ENCODE measurements around the gene TES. TPM values are rescaled to one million over a fixed set of nuclear protein-coding genes. Genes with fewer than 3 reads are reported as not detected.

TES gene
- total RNA-seq, 1 donor from 2014 or later: 82.8 TPM

DNA sequence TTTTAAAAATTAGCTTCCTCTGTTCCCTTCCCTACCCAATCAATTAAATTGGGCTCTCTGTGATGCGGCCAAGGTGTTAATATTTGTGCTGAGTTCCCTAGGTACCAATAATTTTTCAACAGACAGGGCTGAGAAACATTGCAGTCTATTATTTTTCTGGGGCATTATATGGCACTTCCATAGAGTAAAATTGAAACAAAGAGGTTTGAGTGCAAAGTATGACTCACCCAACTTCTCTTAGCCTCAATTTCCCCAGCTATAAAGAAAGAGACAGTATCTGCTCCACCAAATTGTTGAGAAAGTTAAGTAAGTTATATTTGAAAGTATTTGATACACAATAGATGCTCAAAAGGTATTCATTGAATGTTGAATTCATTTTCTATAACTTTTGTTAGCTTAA lies 74.9 kb downstream of the TES start:
- TF ChIP-seq, protein P1, sequence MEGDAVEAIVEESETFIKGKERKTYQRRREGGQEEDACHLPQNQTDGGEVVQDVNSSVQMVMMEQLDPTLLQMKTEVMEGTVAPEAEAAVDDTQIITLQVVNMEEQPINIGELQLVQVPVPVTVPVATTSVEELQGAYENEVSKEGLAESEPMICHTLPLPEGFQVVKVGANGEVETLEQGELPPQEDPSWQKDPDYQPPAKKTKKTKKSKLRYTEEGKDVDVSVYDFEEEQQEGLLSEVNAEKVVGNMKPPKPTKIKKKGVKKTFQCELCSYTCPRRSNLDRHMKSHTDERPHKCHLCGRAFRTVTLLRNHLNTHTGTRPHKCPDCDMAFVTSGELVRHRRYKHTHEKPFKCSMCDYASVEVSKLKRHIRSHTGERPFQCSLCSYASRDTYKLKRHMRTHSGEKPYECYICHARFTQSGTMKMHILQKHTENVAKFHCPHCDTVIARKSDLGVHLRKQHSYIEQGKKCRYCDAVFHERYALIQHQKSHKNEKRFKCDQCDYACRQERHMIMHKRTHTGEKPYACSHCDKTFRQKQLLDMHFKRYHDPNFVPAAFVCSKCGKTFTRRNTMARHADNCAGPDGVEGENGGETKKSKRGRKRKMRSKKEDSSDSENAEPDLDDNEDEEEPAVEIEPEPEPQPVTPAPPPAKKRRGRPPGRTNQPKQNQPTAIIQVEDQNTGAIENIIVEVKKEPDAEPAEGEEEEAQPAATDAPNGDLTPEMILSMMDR (IDR thresholded peaks at IDR 0.05): no peak
- POLR2A ChIA-PET: no interaction called here
- no peaks in the 10 kb centered on the region for H3K4me1 Mint-ChIP-seq
- intact Hi-C loops (cut with micrococcal nuclease): no loop called here
- no peaks in the 10 kb centered on the region for H3K36me3 Mint-ChIP-seq (ENCODE audit: low read depth)
- no peak overlapping the region for H3K4me3 Mint-ChIP-seq
- peaks cover 2% of the 10 kb centered on the region for H3K27me3 Mint-ChIP-seq
- H3K9me3 Mint-ChIP-seq: no peaks in the 10 kb centered on the region
- H3K27ac Mint-ChIP-seq: no peak overlapping the region
- DNase-seq: no peak
- no peak for ATAC-seq (ENCODE audit: low read depth)
- CTCF ChIA-PET: no interaction called here

- no peaks in the 10 kb centered on the region for H3K4me1 Mint-ChIP-seq
- TF ChIP-seq, protein P1 (IDR thresholded peaks at IDR 0.05): no peak
- intact Hi-C loops (cut with micrococcal nuclease): loop anchor here (1.0 kb wide), 1 partner anchor 11 kb away; no protein-coding TSS in a partner anchor
These were observed 80.4 kb downstream of the TES start for GRCh38 chr7:116290740-116291139.

GRCh38 chr7:116291937-116292336 lies 81.6 kb downstream of the TES start:
- intact Hi-C loops (cut with micrococcal nuclease): loop anchor here (1.0 kb wide), 1 partner anchor 9 kb away; no protein-coding TSS in a partner anchor
- peaks cover 7% of the 10 kb centered on the region for H3K9me3 Mint-ChIP-seq
- POLR2A ChIA-PET: no interaction called here
- H3K27me3 Mint-ChIP-seq: peaks cover 4% of the 10 kb centered on the region
- TF ChIP-seq, protein P1 (IDR thresholded peaks at IDR 0.05): no peak
- CTCF ChIA-PET: no interaction called here
- DNase-seq (no peak), ATAC-seq (ENCODE audit: low read depth) (no peak)
- H3K36me3 Mint-ChIP-seq (ENCODE audit: low read depth): no peaks in the 10 kb centered on the region
- no peak overlapping the region for H3K4me3 Mint-ChIP-seq
- H3K27ac Mint-ChIP-seq: no peak overlapping the region
- H3K4me1 Mint-ChIP-seq: no peaks in the 10 kb centered on the region

More at GRCh38 chr7:116290740-116291139, 80.4 kb downstream of the TES start:
- no peak for ATAC-seq (ENCODE audit: low read depth)
- POLR2A ChIA-PET: no interaction called here
- DNase-seq: no peak
- Mint-ChIP-seq H3K27ac (no peak overlapping the region), H3K27me3 (peaks cover 4% of the 10 kb centered on the region), H3K4me3 (no peak overlapping the region), H3K36me3 (ENCODE audit: low read depth) (no peaks in the 10 kb centered on the region), H3K9me3 (peaks cover 7% of the 10 kb centered on the region)
- CTCF ChIA-PET: no interaction called here

DNA sequence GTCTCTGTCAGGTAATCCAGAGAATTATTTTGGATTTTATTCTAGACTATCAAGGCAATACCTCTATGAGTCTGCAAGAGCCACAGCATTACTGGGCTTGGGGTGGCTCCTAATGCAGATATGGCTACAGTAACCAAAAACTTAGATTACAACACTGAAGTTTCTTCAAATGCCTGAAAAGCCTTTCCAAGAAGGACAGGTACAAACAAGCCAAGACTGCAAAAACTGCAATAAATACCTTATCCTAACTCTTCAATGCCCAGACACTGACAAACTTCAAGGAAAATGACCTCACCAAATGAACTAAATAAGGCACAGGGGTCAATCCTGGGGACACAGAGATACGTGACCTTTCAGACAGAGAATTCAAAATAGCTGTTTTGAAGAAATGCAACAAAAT lies 82.0 kb downstream of the TES start:
- H3K4me3 Mint-ChIP-seq: no peak overlapping the region
- no peaks in the 10 kb centered on the region for H3K4me1 Mint-ChIP-seq
- peaks cover 10% of the 10 kb centered on the region for H3K9me3 Mint-ChIP-seq
- no peaks in the 10 kb centered on the region for H3K36me3 Mint-ChIP-seq (ENCODE audit: low read depth)
- peaks cover 4% of the 10 kb centered on the region for H3K27me3 Mint-ChIP-seq
- POLR2A ChIA-PET: no interaction called here
- CTCF ChIA-PET: no interaction called here
- no peak for ATAC-seq (ENCODE audit: low read depth)
- DNase-seq: no peak
- no peak overlapping the region for H3K27ac Mint-ChIP-seq
- intact Hi-C loops (cut with micrococcal nuclease): no loop called here
- TF ChIP-seq, protein P1 (IDR thresholded peaks at IDR 0.05): no peak

DNA sequence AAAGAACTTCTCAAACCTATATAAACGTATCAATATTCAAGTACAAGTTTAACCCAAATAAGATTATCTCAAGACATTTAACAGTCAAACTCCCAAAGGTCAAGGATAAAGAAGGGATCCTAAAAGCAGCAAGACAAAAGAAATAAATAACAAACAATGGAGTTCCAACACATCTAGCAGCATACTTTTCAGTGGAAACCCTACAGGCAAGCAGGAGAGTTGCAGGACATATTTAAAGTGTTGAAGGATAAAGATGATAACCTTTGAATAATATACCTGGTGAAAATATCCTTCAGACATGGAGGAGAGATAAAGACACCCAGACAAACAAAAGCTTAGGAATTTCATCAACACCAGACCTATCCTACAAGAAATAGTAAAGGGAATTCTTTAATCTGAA lies 82.8 kb downstream of the TES start:
- CTCF ChIA-PET: no interaction called here
- POLR2A ChIA-PET: no interaction called here
- ATAC-seq (ENCODE audit: low read depth) (no peak), DNase-seq (no peak)
- TF ChIP-seq, protein P1 (IDR thresholded peaks at IDR 0.05): no peak
- no peaks in the 10 kb centered on the region for H3K4me1 Mint-ChIP-seq
- no peaks in the 10 kb centered on the region for H3K36me3 Mint-ChIP-seq (ENCODE audit: low read depth)
- peaks cover 10% of the 10 kb centered on the region for H3K9me3 Mint-ChIP-seq
- H3K4me3 Mint-ChIP-seq: no peak overlapping the region
- intact Hi-C loops (cut with micrococcal nuclease): no loop called here
- H3K27ac Mint-ChIP-seq: no peak overlapping the region
- H3K27me3 Mint-ChIP-seq: peaks cover 2% of the 10 kb centered on the region
